HG02623 (cell line): ENCODE data around the gene TTC39A.
"Not testable (repeated sequence)": the region's sequence is repeated elsewhere in the genome, so short reads cannot be mapped to it uniquely, and the experiment has no call there.

Experiments used
- ATAC-seq: cut with Tn5 transposase; IDR thresholded peaks from one replicate; pipeline ENCODE4 v1.9.1; 2021; ENCODE audit warnings: moderate library complexity; ENCODE audit not compliant: unreplicated experiment

The TTC39A gene

GRCh38 chr1:51272916-51273315, 57.4 kb downstream of the TTC39A start:
- no peak for ATAC-seq

GRCh38 chr1:51270751-51271150, 59.6 kb downstream of the TTC39A start:
- no peak for ATAC-seq

DNA sequence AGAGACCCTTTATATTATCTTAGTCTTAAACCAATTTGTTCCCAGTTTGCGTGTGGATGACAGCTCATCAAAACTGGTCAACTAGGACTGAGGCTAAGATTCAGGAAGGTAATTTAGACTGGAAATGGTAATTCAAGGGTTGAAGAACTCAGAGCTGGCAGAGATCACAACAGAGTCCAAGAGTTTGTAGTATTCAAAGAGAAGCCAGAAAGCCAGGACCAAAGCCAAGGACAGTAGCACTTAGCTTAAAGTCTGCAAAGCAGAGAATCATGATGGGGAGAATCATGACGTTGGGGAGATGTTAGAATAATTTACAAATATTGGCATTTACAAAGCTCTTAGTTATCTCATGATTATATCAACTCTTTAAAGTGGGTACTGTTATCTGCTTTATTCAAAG, 61.7 kb downstream of the TTC39A start:
- ATAC-seq = no peak

DNA sequence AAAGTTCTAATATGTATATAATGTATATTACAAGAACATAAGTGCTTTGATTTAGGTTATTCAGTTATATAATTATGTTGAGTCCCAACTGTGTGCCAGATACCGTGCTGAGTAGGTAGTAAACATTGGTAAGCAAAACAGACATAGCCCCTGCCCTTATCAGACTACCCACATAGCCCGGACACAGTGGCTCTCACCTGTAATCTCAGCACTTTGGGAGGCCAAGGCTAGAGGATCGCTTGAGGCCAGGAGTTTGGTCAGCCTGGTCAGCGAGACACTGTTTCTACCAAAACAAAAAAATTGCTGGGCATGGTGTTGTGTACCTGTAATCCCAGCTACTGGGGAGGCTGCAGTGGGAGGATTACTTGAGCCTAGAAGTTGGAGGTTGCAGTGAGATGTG, 63.6 kb downstream of the TTC39A start:
- no peak for ATAC-seq

GRCh38 chr1:51266181-51266580, 64.2 kb downstream of the TTC39A start:
- no peak for ATAC-seq

- no peak for ATAC-seq
These were observed 64.7 kb downstream of the TTC39A start for GRCh38 chr1:51265618-51266017.

DNA sequence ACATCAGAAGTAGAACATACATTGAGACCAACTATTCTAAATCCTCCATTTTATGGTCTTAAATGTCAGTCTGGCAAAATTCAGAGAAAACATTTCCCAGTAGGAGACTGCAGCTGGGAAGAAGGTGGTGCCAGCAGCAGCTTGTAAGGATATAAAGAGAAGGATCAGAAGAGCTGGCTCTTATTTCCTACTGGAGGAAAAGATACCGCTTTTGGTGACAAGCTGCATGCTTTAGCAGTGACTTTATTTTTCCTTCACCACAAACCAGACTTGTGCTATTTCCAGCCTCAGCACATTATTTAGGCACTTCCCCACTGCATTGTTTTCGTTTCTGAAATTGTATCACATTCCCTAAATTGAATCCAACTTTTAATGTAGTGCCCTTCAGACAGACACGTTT, 65.9 kb downstream of the TTC39A start:
- ATAC-seq = no peak

- no peak for ATAC-seq
These were observed 67.0 kb downstream of the TTC39A start for GRCh38 chr1:51263147-51263877.

GRCh38 chr1:51255331-51255730, 75.0 kb downstream of the TTC39A start:
- ATAC-seq = no peak

DNA sequence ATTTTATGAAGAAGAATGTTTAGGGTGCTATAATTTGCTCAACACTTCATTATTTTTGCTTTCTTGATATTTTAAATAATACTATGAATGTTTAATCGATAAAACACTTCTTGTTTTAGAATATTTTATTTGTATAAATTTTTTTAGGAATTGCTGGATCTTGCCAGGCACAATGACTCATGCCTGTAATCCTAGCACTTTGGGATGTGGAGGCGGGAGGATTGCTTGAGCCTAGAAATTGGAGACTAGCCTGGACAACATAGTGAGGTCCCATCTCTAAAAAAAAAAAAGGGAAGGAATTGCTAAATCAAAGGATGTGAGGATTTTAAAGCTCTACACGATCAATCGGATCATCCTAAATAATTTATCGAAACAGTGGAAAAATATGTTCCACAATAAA, 76.7 kb downstream of the TTC39A start:
- no peak for ATAC-seq

DNA sequence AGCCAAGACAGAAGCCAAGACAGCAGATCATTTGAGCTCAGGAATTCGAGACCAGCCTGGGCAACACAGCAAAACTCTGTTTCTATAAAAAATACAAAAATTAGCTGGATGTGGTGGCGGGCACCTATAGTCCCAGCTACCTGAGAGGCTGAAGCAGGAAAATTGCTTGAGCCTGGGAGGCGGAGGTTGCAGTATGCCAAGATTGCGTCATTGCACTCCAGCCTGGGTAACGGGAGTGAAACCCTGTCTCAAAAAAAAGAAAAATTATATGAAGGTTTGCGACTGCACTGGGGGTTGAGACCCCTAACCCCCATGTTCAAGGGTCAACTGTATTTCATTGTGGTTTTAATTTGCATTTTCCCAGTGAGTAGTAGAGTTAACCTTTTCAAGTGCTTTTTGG, 78.0 kb downstream of the TTC39A start:
- ATAC-seq = no peak

DNA sequence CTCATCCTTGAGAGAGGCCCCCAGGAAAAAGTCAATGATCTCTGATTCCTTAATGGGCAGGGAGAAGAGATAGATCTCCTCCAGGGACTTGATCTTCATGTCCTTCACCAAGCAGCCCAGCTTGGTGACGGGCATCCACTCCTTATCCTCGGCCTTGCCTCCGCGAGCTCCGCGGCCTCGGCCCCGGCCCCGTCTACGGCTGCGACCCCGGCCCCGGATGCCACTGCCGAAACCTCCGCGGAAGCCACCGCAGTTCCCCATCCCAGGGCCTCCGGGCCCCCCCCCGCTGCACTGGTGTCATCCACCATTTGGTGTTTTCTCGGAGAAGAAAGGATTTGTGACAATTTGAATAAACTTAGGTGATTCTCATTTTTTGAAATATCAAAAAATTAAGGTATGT, 79.2 kb downstream of the TTC39A start:
- ATAC-seq = not testable (repeated sequence)

DNA sequence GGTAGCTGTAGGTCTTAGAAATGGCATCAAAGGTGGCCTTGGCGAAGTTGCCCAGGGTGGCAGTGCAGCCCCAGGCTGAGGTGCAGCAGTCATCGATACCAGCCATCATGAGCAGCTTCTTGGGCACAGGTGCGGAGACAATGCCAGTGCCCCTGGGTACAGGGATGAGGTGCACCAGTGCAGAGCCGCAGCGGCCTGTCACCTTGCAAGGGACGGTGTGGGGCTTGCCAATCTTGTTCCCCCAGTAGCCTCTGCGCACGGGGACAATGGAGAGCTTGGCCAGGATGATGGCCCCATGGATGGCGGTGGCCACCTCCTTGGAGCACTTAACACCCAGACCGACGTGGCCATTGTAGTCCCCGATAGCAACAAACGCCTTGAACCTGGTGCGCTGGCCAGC, 79.6 kb downstream of the TTC39A start:
- not testable (repeated sequence) for ATAC-seq

GRCh38 chr1:51249445-51249844, 80.9 kb downstream of the TTC39A start:
- no peak for ATAC-seq

DNA sequence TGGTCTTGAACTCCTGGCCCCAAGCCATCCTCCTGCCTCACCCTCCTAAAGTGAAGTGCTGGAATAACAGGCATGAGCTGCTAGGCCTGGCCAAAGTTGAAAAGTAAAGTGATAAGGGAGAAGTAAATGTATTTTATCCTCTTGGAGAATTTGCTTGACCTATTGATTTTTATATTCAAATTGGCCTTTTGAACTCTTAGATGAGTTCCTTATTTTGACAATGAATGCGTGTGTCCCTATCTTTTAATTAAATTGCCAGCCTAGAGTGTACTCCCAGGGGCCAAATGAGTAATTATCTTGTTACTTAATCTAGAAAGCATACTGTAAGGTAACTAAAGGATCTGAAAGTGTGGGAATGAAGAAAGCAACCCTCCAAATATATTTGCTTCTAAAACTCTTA, 82.9 kb downstream of the TTC39A start:
- no peak for ATAC-seq

- peak; percentile 48 for ATAC-seq
These were observed 83.3 kb downstream of the TTC39A start for GRCh38 chr1:51247022-51247421.

DNA sequence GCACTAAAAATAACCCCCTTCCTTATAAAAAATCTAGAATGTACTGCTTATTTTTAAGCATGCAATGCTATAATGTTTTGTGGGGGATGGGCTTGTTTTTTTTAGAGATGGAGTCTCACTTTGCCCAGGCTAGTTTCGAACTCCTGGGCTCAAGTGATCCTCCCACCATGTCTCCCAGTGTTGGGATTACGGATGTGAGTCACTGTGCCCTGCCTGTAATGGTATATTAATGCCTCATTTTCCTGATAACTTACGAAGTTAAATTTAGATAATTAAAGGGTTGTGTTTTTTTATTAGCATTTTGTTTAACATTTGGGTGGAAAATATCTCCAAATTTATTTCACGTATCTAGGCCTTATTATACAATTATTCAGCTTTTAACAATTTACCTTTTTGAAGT, 87.8 kb downstream of the TTC39A start:
- no peak for ATAC-seq

DNA sequence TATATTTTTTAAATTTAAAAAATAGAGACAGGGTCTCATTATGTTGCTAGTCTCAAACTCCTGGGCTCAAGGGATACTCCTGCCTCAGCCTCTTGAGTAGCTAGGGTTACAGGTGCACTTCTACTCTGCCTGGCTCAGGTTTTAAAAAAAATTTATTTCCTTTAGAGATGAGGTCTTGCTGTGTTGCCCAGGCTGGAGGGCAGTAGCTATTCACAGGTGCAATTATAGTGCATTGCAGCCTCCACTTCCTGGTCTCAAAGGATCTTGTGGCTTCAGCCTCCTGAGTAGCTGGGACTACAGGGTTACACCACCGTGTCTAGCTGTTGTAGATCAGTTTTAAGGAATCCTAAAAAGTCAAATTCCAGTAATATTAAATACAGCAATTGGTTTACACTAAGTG, 89.2 kb downstream of the TTC39A start:
- ATAC-seq = no peak

- ATAC-seq = no peak
These were observed 90.3 kb downstream of the TTC39A start for GRCh38 chr1:51240084-51240483.

DNA sequence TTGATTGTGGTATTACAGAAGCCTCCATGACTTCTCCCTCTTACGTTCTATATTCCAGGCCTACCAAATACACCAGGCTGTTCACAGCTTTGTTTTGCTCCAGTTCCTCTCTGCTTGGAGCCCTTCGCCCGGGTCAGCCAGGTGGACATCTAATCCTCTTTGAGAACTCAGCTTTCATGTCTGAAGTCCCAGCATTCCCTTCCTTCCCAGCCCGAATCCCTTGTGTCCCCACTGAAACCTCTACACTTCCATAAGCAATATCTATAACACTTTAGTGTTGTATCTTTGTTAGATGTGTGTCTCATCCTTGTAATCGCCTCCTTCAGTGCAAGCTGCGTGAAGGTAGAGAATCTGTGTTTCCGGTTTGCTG, 92.3 kb downstream of the TTC39A start:
- ATAC-seq = no peak

GRCh38 chr1:51237351-51238033, 92.9 kb downstream of the TTC39A start:
- no peak for ATAC-seq
